OCI-LY1 (cell line): ENCODE data around the gene LRFN2.

Experiments used
- H2AFZ ChIP-seq: fragments of 200-600 bp; sonication (generic), shearing (Covaris generic); 2 replicates; pipeline ENCODE4 v1.6.0; 2014; ENCODE audit warnings: antibody characterized with exemption, mild to moderate bottlenecking, low read length
- H3F3A ChIP-seq: fragments of 200-600 bp; sonication (generic), shearing (Covaris generic); 2 replicates; pipeline ENCODE4 v1.6.0; 2014; ENCODE audit warnings: mild to moderate bottlenecking, antibody characterized with exemption, low read length, moderate library complexity; ENCODE audit not compliant: insufficient read depth
- H3K27ac ChIP-seq: fragments of 200-600 bp; sonication (generic); 2 replicates; pipeline ENCODE4 v1.5.1; 2014; ENCODE audit warnings: low read length, mixed run types, mild to moderate bottlenecking, low read depth; ENCODE audit not compliant: poor library complexity, severe bottlenecking
- H3K27me3 ChIP-seq: fragments of 200-600 bp; sonication (generic); 2 replicates; pipeline ENCODE4 v1.6.0; 2014; ENCODE audit warnings: antibody characterized with exemption, mild to moderate bottlenecking, low read length, moderate library complexity; ENCODE audit not compliant: insufficient read depth
- H3K36me3 ChIP-seq: fragments of 200-600 bp; sonication (generic); 2 replicates; pipeline ENCODE4 v1.6.1; 2014; ENCODE audit warnings: mild to moderate bottlenecking, antibody characterized with exemption, low read length, moderate library complexity, mixed read lengths; ENCODE audit not compliant: insufficient read depth
- H3K4me1 ChIP-seq: fragments of 200-600 bp; sonication (generic); 2 replicates; pipeline ENCODE4 v1.5.1; 2014; ENCODE audit warnings: mild to moderate bottlenecking, low read length, moderate library complexity; ENCODE audit not compliant: insufficient read depth, severe bottlenecking
- H3K4me2 ChIP-seq: fragments of 200-600 bp; sonication (generic), shearing (Covaris generic); 2 replicates; pipeline ENCODE4 v1.6.1; 2014; ENCODE audit warnings: low read length
- H3K4me3 ChIP-seq: fragments of 200-600 bp; sonication (generic); 2 replicates; pipeline ENCODE4 v1.5.1; 2014; ENCODE audit warnings: low read length, low read depth, mild to moderate bottlenecking, mixed read lengths; ENCODE audit not compliant: poor library complexity, severe bottlenecking
- H3K79me2 ChIP-seq: fragments of 200-600 bp; shearing (Covaris generic); 2 replicates; pipeline ENCODE4 v1.6.1; 2016; ENCODE audit warnings: mixed run types, low read length, mixed read lengths; ENCODE audit not compliant: insufficient read depth
- H3K9ac ChIP-seq: fragments of 200-600 bp; sonication (generic), shearing (Covaris generic); 2 replicates; pipeline ENCODE4 v1.6.1; 2014; ENCODE audit warnings: mild to moderate bottlenecking, low read length, mixed read lengths
- H3K9me2 ChIP-seq: fragments of 200-600 bp; sonication (generic), shearing (Covaris generic); 2 replicates; pipeline ENCODE4 v1.6.1; 2014; ENCODE audit warnings: low read depth, mild to moderate bottlenecking, low read length, mixed read lengths
- H3K9me3 ChIP-seq: fragments of 200-600 bp; shearing (Covaris generic); 2 replicates; pipeline ENCODE4 v1.6.1; 2014; ENCODE audit warnings: low read length, mixed read lengths
- H4K20me1 ChIP-seq: fragments of 200-600 bp; sonication (generic), shearing (Covaris generic); 2 replicates; pipeline ENCODE4 v1.6.0; 2016; ENCODE audit warnings: mild to moderate bottlenecking, low read length; ENCODE audit not compliant: insufficient read depth
- EZH2 ChIP-seq: fragments of 200-600 bp; sonication (generic), shearing (Covaris generic); IDR thresholded peaks from 2 replicates; pipeline ENCODE4 v1.8.0; 2017; ENCODE audit warnings: borderline replicate concordance, mixed run types, mild to moderate bottlenecking, antibody characterized with exemption, low read length, moderate library complexity, mixed read lengths
- TF ChIP-seq, protein P1 (sequence below): fragments of 200-600 bp; sonication (generic), shearing (Covaris generic); IDR thresholded peaks from 2 replicates; pipeline ENCODE4 v1.5.1; 2017; ENCODE audit warnings: mild to moderate bottlenecking, antibody characterized with exemption, low read length, moderate library complexity, mixed read lengths

LRFN2 gene

DNA sequence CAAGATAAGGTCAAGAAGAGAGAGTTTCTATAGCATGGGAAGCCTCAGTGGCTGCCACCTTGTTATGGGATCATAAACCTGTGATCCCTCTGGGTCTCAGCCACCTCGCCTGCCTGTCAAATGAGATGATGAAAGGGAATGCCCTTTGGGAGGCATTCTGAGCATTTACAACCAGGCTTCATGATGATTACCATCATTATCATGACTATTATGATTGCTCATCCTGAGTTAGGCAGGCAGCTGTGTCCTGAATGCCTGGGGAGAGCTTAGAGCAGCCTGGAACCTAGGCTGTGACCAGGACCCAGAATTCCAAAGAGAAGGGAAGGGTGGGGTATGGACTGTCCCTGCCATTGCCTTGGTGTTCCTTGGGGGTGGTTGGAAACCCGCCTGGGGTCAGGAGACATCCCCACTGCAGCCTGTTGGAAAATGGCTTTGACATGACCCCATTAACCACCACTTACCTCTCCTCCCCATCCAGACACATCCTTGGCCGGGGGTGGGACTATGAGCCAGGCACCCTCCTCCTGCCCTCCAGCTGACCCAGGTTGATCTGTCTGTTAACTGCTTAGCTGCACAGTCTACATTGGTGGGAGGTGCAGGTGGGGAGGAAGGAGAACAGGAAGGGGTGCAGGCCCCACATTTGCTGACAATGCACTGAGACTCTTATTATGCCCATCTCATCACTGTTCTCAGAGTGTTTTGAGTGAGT, 51.9 kb downstream of the LRFN2 start:
- no peaks in the 10 kb centered on the region for H3K36me3 ChIP-seq
- H3K79me2 ChIP-seq, result no peaks in the 10 kb centered on the region
- H3K9me3 ChIP-seq, result no peaks in the 10 kb centered on the region
- no peaks in the 10 kb centered on the region for H3K4me1 ChIP-seq
- H2AFZ ChIP-seq, result no peak overlapping the region
- H3K9me2 ChIP-seq, result no peaks in the 10 kb centered on the region
- 0 out of 2 replicates have a peak, but pooled peaks cover 3% of the 10 kb centered on the region for H3K27me3 ChIP-seq
- no peaks in the 10 kb centered on the region for H4K20me1 ChIP-seq
- H3F3A ChIP-seq, result no peaks in the 10 kb centered on the region
- TF ChIP-seq EZH2, result no peak
- TF ChIP-seq, protein P1, sequence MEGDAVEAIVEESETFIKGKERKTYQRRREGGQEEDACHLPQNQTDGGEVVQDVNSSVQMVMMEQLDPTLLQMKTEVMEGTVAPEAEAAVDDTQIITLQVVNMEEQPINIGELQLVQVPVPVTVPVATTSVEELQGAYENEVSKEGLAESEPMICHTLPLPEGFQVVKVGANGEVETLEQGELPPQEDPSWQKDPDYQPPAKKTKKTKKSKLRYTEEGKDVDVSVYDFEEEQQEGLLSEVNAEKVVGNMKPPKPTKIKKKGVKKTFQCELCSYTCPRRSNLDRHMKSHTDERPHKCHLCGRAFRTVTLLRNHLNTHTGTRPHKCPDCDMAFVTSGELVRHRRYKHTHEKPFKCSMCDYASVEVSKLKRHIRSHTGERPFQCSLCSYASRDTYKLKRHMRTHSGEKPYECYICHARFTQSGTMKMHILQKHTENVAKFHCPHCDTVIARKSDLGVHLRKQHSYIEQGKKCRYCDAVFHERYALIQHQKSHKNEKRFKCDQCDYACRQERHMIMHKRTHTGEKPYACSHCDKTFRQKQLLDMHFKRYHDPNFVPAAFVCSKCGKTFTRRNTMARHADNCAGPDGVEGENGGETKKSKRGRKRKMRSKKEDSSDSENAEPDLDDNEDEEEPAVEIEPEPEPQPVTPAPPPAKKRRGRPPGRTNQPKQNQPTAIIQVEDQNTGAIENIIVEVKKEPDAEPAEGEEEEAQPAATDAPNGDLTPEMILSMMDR, result no peak
- H3K9ac ChIP-seq, result no peak overlapping the region
- no peak overlapping the region for H3K4me2 ChIP-seq
- H3K4me3 ChIP-seq, result no peak overlapping the region
- no peak overlapping the region for H3K27ac ChIP-seq

DNA sequence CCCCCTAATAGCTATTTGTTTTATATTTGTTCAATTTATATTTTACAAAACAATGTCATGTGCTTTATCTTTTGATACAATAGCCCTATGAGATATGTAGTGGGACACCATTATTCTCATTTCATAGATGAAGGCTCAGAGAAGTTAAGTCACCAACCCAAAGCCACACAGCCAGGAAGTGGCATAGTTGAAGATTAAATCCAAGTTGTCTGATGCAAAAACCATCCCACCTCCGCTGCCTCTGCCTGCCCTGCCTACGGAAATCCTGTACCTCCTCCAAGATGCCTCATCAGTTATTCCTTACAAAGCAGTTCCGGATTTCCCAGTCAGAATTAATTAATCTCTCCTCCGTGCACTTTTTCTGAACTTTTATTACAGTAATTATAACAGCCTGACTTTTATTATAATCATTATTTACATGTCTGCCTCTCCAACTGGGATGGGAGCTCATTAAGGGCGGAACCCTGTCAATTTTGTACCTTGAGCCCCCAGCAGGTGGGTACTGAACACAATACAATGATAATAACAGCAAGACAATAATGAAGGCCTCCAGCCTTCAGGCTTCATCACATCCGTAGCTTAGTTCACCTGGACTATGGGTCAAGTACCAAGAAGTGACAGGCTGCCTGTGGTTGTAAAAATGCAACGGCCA, 54.7 kb downstream of the LRFN2 start:
- H3K9ac ChIP-seq, result no peak overlapping the region
- H3K27me3 ChIP-seq, result 0 out of 2 replicates have a peak, but pooled peaks cover 3% of the 10 kb centered on the region
- H3K4me3 ChIP-seq, result no peak overlapping the region
- H3K9me2 ChIP-seq, result no peaks in the 10 kb centered on the region
- H3K9me3 ChIP-seq, result no peaks in the 10 kb centered on the region
- no peak overlapping the region for H2AFZ ChIP-seq
- H3K27ac ChIP-seq, result no peak overlapping the region
- H3K4me2 ChIP-seq, result no peak overlapping the region
- H4K20me1 ChIP-seq, result no peaks in the 10 kb centered on the region
- no peaks in the 10 kb centered on the region for H3K36me3 ChIP-seq
- no peaks in the 10 kb centered on the region for H3K79me2 ChIP-seq
- no peaks in the 10 kb centered on the region for H3K4me1 ChIP-seq
- no peaks in the 10 kb centered on the region for H3F3A ChIP-seq
- TF ChIP-seq EZH2, result no peak
- TF ChIP-seq, protein P1, result no peak

DNA sequence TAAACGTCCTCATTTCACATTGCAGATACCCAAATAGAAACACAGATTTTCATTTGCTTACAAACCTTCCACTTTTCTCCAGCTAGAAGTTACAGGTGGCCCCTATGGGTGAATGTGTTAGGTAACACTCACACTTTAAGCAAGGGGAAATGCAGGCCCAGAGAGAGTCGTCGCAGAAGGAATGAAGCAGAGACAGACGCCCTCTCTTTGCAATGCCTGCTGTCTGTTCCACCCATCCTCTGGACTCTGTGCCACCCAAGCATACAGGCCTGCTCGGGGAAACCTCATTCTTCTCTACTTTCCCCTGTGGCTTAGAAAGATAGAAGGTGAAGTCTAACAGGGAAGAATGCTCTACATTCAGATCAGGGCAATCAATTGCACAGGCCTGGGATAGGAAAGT, 57.2 kb downstream of the LRFN2 start:
- Histone ChIP-seq H3K4me2 (no peak overlapping the region), H3K27ac (no peak overlapping the region), H3K79me2 (no peaks in the 10 kb centered on the region), H3K36me3 (no peaks in the 10 kb centered on the region), H4K20me1 (no peaks in the 10 kb centered on the region), H3K9ac (no peak overlapping the region), H3K9me2 (no peaks in the 10 kb centered on the region), H3K4me3 (no peak overlapping the region), H2AFZ (no peak overlapping the region), H3K4me1 (no peaks in the 10 kb centered on the region), H3F3A (no peaks in the 10 kb centered on the region), H3K27me3 (0 out of 2 replicates have a peak, but pooled peaks cover 3% of the 10 kb centered on the region), H3K9me3 (no peaks in the 10 kb centered on the region)
- no peak for TF ChIP-seq EZH2
- TF ChIP-seq, protein P1, result no peak
